ENCODE data around the gene PDCD1.

Gene PDCD1

DNA sequence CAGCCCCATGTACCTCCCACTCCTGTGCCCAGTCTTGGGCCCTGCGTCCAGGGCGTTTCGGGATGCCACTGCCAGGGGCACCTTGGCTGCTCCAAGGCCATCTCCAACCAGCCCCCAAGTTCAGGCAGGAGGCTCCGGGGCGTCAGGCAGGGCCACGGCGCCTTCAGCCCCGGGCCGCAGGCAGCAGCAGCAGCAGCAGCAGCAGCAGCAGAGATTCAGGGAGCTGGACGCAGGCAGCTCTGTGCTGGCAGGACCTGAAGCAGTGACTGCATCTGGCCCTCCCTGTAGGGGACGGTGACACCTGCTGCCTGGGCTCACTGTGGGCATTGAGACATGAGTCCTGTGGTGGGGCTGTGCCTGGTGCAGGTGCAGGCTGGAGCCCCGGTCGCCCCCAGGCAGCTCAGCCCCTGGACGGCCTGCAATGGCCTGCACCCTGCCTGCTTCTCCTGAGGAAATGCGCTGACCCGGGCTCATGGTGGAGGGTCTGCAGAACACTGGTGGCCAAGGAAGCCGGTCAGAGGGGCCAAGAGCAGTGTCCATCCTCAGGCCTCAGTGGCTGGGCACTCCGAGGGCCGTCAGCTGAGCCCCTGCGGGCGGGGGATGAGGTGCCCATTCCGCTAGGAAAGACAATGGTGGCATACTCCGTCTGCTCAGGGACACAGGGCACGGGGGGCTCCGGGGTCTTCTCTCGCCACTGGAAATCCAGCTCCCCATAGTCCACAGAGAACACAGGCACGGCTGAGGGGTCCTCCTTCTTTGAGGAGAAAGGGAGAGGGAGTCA is 8.0 kb downstream of the PDCD1 start (continued):
- no peak for TF ChIP-seq ZNF549 (tag by site-specific recombination; IDR thresholded peaks at IDR 0.05)

DNA sequence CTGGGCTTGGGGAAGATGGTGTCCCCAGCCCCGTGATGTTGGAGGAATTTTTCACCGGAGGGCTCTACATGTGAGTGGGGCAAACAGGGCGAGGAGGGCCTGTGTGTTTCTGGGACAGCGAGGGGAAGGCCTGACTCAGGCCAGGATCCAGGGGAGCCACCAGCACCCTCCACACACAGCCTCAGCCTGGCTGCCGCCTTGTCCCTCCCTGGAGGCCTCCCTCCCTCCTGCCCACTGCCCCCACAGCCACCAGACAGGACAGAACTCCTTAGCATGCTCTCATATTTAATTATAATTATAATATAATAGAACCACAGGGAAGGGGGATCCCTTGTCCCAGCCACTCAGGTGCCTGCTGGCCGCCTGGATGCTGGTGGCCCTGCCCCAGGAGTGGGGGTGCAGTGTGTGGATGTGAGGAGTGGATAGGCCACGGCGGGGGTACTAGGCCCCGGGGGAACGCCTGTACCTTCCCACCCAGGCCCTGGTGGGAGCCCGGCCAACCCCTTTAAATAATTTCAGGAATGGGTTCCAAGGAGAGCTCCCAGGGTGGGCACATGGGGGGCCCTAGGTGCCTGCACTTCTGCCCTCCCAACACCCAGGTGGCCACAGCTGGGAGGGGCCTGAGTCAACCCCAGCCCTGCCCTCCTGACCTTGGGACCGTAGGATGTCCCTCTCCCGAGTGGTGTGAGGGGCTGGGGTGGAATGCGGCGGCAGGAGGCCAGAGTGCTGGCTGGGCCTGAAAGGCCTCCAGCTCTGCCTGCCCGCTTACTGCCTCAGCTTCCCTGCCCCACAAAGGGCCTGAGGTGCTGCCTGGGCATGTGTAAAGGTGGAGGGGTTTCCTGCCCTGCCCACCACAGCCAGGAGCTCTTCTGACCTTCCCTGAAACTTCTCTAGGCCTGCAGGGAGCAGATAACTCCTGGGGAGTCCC is 8.8 kb downstream of the PDCD1 start:
- Histone ChIP-seq H3K9me3 (ENCODE audit: control insufficient read depth, insufficient read depth, low read depth, low read length) (no peaks in the 10 kb centered on the region), H3K4me3 (ENCODE audit: low read depth, low read length) (no peak overlapping the region), H3K4me1 (ENCODE audit: control insufficient read depth, insufficient read depth, low read length) (no peaks in the 10 kb centered on the region), H3K27ac (ENCODE audit: extremely low read depth, low read depth, low read length) (no peak overlapping the region), H3K36me3 (ENCODE audit: control insufficient read depth in 2 of 2, insufficient read depth in 1 of 2, low read length in 2 of 2) (no peaks in the 10 kb centered on the region)
- ChIA-PET POLR2A (no interaction called here), CTCF (no interaction called here)
- TF ChIP-seq ZNF398 (tag by site-specific recombination; IDR thresholded peaks at IDR 0.05) (no peak), ZBTB21 (tag by site-specific recombination; IDR thresholded peaks at IDR 0.05) (no peak), ZNF610 (tag by site-specific recombination; IDR thresholded peaks at IDR 0.05; ENCODE audit: borderline replicate concordance) (no peak), ZNF843 (tag by site-specific recombination; IDR thresholded peaks at IDR 0.05) (no peak), KLF17 (tag by site-specific recombination; IDR thresholded peaks at IDR 0.05) (no peak), HOXA7 (CRISPR knock-in tag; IDR thresholded peaks at IDR 0.05; ENCODE audit: borderline replicate concordance) (no peak), ZNF501 (tag by site-specific recombination; IDR thresholded peaks at IDR 0.05) (no peak), TCF7L2 (IDR thresholded peaks at IDR 0.05; ENCODE audit: borderline replicate concordance, low read depth, low read length) (no peak), ZNF785 (tag by site-specific recombination; IDR thresholded peaks at IDR 0.05) (no peak), ZNF221 (tag by site-specific recombination; IDR thresholded peaks at IDR 0.05; ENCODE audit: borderline replicate concordance) (no peak), ZNF114 (tag by site-specific recombination; IDR thresholded peaks at IDR 0.05) (no peak), ZNF184 (tag by site-specific recombination; IDR thresholded peaks at IDR 0.05) (no peak), ZNF510 (tag by site-specific recombination; IDR thresholded peaks at IDR 0.05; ENCODE audit: insufficient replicate concordance) (no peak), GLI4 (tag by site-specific recombination; IDR thresholded peaks at IDR 0.05) (no peak), ZNF529 (tag by site-specific recombination; IDR thresholded peaks at IDR 0.05; ENCODE audit: insufficient replicate concordance) (no peak), EGR2 (tag by site-specific recombination; IDR thresholded peaks at IDR 0.05; ENCODE audit: low read depth) (no peak), ZSCAN30 (tag by site-specific recombination; IDR thresholded peaks at IDR 0.05) (no peak), ZNF362 (tag by site-specific recombination; IDR thresholded peaks at IDR 0.05) (no peak)
- TF ChIP-seq, protein P1, sequence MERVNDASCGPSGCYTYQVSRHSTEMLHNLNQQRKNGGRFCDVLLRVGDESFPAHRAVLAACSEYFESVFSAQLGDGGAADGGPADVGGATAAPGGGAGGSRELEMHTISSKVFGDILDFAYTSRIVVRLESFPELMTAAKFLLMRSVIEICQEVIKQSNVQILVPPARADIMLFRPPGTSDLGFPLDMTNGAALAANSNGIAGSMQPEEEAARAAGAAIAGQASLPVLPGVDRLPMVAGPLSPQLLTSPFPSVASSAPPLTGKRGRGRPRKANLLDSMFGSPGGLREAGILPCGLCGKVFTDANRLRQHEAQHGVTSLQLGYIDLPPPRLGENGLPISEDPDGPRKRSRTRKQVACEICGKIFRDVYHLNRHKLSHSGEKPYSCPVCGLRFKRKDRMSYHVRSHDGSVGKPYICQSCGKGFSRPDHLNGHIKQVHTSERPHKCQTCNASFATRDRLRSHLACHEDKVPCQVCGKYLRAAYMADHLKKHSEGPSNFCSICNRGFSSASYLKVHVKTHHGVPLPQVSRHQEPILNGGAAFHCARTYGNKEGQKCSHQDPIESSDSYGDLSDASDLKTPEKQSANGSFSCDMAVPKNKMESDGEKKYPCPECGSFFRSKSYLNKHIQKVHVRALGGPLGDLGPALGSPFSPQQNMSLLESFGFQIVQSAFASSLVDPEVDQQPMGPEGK (tag by site-specific recombination; IDR thresholded peaks at IDR 0.05): no peak

Measured in HEK293 (cell line).